ENCODE data around the gene KANSL1.

The KANSL1 gene

DNA sequence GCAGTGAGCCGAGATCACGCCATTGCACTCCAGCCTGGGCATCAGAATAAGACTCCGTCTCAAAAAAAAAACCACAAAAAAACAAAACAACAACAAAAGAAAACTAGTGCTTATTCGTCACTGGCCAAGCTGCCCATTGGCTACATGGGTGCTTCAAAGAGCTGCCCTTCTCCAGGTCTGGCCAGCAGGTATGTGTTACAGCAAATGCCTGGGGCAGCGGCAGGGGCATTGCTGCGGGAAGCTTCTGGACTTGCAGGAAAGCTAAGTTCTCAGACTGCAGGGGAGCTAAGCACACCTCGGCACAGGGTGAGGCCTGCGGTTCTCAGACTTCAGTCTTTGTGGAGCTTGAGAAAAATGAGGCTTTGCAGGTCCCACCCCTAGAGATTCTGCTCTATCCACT, 198.2 kb downstream of the KANSL1 start:
- DNase-seq, result no peak

DNA sequence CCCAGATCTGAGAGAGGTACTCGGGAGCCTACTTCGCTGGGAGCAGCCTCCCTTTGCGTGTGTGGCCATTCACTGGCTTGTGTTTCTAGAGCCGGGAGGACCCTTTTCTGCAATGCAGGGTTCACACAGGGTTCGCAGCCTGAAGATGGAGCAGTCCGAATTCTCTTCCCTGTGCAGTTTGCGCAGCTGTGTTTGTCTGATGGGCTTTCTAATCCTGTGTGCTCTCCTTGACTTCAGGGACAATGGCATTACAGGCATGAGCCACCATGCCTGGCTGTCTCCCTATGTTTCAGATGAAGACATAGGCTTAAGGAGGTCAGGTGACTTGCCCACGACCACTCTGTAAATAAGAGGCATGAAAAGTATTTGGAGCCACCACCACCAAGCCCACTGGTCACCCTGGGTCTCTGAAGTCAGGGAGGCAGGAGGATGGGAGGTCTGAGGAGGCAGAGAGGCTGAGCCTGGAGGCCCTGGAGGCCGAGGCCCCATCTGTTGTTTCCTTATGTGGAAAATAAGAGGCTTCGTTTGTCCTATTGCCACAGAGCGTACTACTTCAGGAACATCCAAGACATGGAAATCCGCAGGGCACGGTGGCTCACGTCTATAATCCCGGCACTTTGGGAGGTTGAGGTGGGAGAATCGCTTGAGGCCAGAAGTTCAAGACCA, 199.1 kb downstream of the KANSL1 start:
- DNase-seq, result no peak

DNA sequence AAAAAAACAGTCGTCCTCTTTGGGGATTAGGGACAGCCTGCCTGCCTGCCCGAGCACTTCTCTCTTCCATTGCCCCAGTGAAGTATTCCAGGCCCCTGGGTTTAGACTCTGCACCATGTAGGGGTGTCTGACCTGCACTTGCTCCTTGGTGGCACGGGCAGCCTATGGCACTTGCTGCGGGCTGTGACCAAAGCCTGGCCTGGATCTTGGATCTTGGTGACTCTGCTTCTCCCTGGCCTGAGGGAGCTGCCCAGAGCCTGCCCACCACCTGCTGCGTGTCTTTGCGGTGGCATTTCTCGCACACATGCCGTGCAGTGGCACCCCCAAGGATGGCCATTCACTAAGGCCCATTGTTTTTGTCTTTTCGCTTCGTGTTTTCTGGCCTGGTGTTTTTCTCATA, 200.3 kb downstream of the KANSL1 start:
- DNase-seq, result no peak

DNA sequence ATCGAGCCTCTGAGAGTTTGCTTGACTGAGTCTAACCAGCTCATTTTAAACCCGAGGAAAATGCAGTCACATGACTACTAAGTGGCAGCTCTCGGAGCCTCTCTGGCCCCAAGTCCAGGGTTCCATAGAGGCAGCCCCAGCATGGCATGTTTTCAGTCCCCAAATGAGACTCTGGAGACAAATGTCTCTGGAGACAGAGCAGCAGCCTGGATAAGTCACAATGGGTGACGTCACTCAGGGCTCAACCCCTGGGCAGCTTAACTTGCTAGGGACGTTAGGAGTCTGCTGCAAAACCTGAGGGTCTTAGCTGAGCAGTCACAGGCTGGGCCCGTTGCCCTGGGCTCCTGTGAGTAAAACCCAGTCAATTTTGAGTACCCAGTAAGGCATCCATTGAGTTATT, 201.1 kb downstream of the KANSL1 start:
- no peak for DNase-seq

DNA sequence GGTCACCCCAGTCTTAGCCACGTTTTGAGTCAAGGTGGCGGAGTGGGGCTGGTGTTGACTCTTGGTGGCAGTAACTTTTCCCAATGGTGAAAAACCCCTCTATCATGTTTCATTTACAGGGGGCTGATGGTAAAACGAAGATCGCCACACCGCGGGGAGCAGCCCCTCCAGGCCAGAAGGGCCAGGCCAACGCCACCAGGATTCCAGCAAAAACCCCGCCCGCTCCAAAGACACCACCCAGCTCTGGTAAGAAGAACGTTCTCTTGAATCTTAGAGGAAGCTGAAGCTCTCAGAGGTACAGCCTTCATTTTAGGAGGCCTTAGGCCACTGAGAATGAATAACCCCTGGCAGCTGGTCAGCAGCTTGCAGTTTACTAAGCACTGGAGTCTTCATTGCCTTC, 201.9 kb downstream of the KANSL1 start:
- no peak for DNase-seq

DNA sequence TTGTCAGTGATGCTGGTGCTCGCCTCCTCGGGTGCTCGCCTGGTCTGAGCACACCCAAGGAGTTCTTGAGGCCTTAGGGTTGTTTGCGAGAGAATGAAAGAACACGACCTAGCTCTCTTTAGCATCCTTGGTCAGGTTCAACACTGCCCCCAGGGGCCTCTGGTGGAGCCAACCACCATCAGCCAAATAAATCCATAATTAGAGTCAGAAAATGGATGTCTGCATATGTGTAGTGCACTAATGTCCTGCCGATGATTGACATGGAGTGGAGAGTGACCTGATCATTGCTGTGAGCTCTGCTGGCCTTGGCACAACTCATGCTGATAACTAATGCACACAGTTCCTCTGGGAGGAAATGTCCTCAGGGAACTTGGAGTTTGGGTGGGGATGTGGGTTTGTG, 202.3 kb downstream of the KANSL1 start:
- no peak for DNase-seq

DNA sequence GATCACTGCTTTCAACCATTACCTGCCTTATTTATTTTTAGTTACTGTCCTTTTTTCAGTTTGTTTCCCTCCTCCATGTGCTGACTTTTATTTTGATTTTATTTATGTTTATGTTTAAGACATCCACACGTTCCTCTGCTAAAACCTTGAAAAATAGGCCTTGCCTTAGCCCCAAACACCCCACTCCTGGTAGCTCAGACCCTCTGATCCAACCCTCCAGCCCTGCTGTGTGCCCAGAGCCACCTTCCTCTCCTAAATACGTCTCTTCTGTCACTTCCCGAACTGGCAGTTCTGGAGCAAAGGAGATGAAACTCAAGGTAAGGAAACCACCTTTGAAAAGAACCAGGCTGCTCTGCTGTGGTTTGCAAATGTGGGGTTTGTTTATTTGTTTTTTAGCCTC, 203.5 kb downstream of the KANSL1 start:
- no peak for DNase-seq

DNA sequence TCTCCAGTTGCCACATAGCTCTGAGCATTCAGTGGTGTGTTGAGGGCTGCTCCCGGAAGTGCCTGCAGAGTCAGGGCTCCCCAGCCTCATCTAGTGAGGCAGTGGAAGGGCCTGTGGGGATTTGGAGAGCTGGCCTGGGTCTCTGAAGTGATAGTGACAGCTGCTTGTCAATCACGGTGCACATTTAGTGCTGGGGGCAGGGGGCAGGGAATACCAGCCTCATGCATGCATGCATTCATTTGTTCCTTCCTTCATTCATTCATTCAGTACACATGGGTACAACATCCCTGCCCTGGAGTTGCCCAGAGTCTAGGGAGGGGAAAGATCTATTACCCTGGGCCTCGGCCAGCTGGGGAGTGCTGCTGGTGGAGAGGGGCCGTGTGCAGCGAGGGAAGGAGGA, 205.5 kb downstream of the KANSL1 start:
- DNase-seq, result no peak

DNA sequence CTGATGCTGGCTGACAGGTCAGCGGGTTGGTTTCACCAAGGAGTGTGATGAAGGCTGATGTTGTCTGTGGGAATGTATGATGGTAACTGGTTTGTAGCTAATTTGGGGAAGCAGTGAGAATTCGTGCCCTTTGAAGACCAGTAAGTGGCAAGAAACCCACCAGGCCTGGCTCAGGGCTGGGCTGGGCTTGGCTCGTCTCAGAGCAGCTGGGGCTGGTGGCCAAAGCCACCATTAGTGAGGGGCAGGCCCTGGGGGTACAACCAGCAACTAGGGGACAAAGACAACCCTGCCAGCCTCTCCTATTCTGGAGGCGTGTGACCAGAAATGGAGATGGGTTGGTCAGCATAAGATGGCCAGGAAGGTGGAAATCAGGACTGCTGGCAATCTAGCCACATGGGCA, 207.2 kb downstream of the KANSL1 start:
- no peak for DNase-seq

DNA sequence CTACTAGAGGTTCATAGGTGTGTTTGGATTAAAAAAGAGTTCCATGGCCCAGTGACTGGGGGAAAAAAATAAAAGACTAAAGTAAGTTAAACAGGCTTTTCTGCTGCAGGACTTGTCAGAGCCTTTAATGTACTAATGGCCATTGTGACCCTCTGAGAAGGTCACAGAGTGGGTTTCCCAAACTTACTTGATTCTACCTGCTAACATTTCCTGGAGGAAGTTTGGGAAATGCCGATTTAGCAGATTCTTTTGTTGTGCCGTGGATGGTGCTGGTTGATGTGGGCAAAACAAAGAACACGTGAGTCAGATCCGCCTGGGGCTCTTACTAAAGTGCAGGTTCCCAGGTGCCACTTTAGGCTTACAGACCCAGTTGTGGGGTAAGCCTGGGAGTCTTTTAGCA, 207.8 kb downstream of the KANSL1 start:
- DNase-seq, result no peak

DNA sequence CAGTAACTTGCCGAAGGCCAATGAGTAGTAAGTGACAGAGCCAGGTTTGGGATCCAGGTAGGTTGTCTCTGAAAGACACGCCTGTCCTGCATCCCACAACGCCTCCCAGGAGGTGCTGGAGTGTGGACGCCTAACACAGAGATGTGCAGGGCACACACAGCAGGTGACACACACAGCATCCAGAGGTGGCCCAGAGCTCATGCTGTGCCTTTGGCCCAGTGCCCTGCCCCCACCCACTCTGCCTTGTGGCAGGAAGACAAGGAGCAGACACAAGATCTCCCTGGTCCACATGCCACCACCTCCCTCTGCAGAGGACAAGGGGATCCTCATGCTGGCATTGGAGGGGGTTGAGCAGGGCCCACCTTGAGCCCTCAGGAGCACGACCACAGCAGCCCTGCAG, 208.9 kb downstream of the KANSL1 start:
- no peak for DNase-seq

DNA sequence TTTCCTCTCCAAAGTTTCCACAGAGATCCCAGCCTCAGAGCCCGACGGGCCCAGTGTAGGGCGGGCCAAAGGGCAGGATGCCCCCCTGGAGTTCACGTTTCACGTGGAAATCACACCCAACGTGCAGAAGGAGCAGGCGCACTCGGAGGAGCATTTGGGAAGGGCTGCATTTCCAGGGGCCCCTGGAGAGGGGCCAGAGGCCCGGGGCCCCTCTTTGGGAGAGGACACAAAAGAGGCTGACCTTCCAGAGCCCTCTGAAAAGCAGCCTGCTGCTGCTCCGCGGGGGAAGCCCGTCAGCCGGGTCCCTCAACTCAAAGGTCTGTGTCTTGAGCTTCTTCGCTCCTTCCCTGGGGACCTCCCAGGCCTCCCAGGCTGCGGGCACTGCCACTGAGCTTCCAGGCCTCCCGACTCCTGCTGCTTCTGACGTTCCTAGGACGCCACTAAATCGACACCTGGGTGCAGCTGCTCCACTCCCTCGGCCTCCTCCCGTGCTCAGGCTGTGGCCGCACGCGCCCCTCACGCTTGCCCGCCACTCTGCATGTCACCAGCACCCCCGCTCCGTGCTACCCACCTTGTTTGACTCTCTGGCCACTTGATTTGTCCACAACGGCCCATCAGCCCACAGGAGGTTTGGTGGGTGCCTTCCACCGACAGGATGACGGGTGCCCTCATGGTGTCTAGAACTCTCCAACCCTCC, 209.5 kb downstream of the KANSL1 start:
- DNase-seq, result no peak

DNA sequence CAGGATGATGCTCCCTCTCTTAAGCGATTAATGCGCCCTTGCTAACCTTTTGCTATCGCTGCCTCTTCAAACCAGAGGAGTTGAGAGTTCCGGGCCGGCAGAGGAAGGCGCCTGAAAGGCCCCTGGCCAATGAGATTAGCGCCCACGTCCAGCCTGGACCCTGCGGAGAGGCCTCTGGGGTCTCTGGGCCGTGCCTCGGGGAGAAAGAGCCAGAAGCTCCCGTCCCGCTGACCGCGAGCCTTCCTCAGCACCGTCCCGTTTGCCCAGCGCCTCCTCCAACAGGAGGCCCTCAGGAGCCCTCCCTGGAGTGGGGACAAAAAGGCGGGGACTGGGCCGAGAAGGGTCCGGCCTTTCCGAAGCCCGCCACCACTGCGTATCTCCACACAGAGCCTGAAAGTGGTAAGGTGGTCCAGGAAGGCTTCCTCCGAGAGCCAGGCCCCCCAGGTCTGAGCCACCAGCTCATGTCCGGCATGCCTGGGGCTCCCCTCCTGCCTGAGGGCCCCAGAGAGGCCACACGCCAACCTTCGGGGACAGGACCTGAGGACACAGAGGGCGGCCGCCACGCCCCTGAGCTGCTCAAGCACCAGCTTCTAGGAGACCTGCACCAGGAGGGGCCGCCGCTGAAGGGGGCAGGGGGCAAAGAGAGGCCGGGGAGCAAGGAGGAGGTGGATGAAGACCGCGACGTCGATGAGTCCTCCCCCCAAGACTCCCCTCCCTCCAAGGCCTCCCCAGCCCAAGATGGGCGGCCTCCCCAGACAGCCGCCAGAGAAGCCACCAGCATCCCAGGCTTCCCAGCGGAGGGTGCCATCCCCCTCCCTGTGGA, 210.2 kb downstream of the KANSL1 start:
- DNase-seq, result no peak

DNA sequence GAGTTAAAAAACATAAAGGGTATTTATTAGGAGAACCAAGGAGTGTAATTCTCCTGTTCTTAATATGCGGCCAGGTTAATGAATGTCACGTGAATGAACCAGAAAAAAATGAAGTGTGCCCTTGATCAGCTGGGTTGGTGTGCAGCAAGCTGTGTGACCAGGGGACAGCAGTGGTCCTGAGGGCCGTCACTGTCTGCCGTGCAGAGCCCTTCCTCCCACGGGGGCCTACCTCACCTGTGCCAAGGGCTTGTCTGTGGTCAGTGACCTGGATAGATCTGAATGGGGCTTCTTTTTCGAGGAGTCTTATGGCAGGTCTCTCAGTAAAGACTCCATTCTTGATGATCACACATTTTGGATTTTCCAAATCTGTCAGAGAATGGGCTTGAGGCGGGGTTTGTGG, 211.9 kb downstream of the KANSL1 start:
- no peak for DNase-seq

DNA sequence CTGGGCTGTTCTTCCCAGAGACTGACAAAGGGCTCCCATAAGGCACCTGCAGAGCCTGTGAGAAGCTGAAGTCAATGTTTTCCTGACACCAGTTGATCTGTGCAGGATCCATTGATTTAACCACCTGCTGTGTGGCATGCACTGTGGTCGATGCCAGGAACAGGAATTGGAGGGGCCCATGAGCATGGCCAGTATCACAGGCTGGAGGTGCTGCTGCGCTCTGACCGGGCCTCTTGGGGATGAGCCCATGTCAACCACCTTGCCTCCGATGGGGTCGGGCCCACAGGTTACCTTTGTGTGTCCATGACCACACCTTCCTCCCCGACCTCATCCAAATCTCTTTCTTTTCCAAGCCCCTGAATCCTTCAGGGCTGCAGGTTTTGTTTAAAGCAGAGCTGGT, 212.4 kb downstream of the KANSL1 start:
- no peak for DNase-seq

Measured in CD4-positive, alpha-beta T cell treated with Interleukin-17A for 4 hours (primary cell).